ENCODE data around the gene TSPAN9. TPM values are rescaled to one million over a fixed set of nuclear protein-coding genes. Genes with fewer than 3 reads are reported as not detected.

The TSPAN9 gene
- total and polyA plus RNA-seq, 2 experiments from 2014 or later, result 6.0 to 31.5 TPM

GRCh38 chr12:3328571-3328970, 251.4 kb downstream of the TSPAN9 start:
- DNase-seq (ENCODE audit: low spot score) (no peak), ATAC-seq (no peak)
- no peak overlapping the region for H3K27ac Mint-ChIP-seq
- H3K27ac ChIP-seq (ENCODE audit: low read depth), result no peak overlapping the region
- H3K36me3 ChIP-seq (ENCODE audit: insufficient read depth), result no peaks in the 10 kb centered on the region
- H3K4me1 ChIP-seq (ENCODE audit: insufficient read depth), result 0 out of 2 replicates have a peak, but pooled peaks cover 9% of the 10 kb centered on the region
- no peaks in the 10 kb centered on the region for H3K27me3 ChIP-seq (ENCODE audit: insufficient read depth)
- peaks cover 18% of the 10 kb centered on the region for H3K4me1 Mint-ChIP-seq
- H3K4me2 ChIP-seq, result no peak overlapping the region
- H4K20me1 ChIP-seq (replicated peaks; ENCODE audit: insufficient read depth), result no peaks in the 10 kb centered on the region
- H3F3A ChIP-seq (replicated peaks; ENCODE audit: low read depth), result no peaks in the 10 kb centered on the region
- H3K9me3 Mint-ChIP-seq, result no peaks in the 10 kb centered on the region
- no peaks in the 10 kb centered on the region for H3K9me2 ChIP-seq (ENCODE audit: insufficient read depth)
- H3K36me3 Mint-ChIP-seq (ENCODE audit: low read depth), result no peaks in the 10 kb centered on the region
- no peak for TF ChIP-seq EZH2phosphoT487 (IDR thresholded peaks at IDR 0.05; ENCODE audit: unreplicated experiment)
- no peak for TF ChIP-seq CTCF (conservative IDR thresholded peaks at IDR 0.05; ENCODE audit: low read depth in 2 of 2)
- H3K27me3 Mint-ChIP-seq (ENCODE audit: insufficient read depth, low read depth, poor library complexity), result peaks cover 3% of the 10 kb centered on the region
- no peak overlapping the region for H3K4me3 ChIP-seq
- no peaks in the 10 kb centered on the region for H3K79me2 ChIP-seq (replicated peaks; ENCODE audit: insufficient read depth)
- H2AFZ ChIP-seq, result no peak overlapping the region
- H3K4me3 Mint-ChIP-seq, result no peak overlapping the region

GRCh38 chr12:3329361-3329760, 252.2 kb downstream of the TSPAN9 start:
- Histone ChIP-seq H3K4me1 (ENCODE audit: insufficient read depth) (peaks cover 9% of the 10 kb centered on the region; the same call in 1 of the 2 replicates), H3K4me3 (no peak overlapping the region), H3K4me2 (no peak overlapping the region), H3K27me3 (ENCODE audit: insufficient read depth) (no peaks in the 10 kb centered on the region), H3K79me2 (replicated peaks; ENCODE audit: insufficient read depth) (no peaks in the 10 kb centered on the region), H3K36me3 (ENCODE audit: insufficient read depth) (no peaks in the 10 kb centered on the region), H3K27ac (ENCODE audit: low read depth) (no peak overlapping the region), H2AFZ (no peak overlapping the region), H3K9me2 (ENCODE audit: insufficient read depth) (no peaks in the 10 kb centered on the region), H4K20me1 (replicated peaks; ENCODE audit: insufficient read depth) (no peaks in the 10 kb centered on the region), H3F3A (replicated peaks; ENCODE audit: low read depth) (no peaks in the 10 kb centered on the region)
- ATAC-seq (no peak), DNase-seq (ENCODE audit: low spot score) (no peak)
- H3K27me3 Mint-ChIP-seq (ENCODE audit: insufficient read depth, low read depth, poor library complexity), result peaks cover 3% of the 10 kb centered on the region
- no peak overlapping the region for H3K4me3 Mint-ChIP-seq
- no peaks in the 10 kb centered on the region for H3K9me3 Mint-ChIP-seq
- H3K27ac Mint-ChIP-seq, result no peak overlapping the region
- no peaks in the 10 kb centered on the region; the same call in 2 of the 3 replicates for H3K36me3 Mint-ChIP-seq (ENCODE audit: low read depth)
- peaks cover 18% of the 10 kb centered on the region for H3K4me1 Mint-ChIP-seq
- TF ChIP-seq EZH2 (IDR thresholded peaks at IDR 0.05; ENCODE audit: low read depth, unreplicated experiment) (no peak), EZH2phosphoT487 (IDR thresholded peaks at IDR 0.05; ENCODE audit: unreplicated experiment) (no peak), ZNF114 (CRISPR knock-in tag; IDR thresholded peaks at IDR 0.05) (no peak), ETS1 (IDR thresholded peaks at IDR 0.05) (no peak)
- TF ChIP-seq, protein P1, sequence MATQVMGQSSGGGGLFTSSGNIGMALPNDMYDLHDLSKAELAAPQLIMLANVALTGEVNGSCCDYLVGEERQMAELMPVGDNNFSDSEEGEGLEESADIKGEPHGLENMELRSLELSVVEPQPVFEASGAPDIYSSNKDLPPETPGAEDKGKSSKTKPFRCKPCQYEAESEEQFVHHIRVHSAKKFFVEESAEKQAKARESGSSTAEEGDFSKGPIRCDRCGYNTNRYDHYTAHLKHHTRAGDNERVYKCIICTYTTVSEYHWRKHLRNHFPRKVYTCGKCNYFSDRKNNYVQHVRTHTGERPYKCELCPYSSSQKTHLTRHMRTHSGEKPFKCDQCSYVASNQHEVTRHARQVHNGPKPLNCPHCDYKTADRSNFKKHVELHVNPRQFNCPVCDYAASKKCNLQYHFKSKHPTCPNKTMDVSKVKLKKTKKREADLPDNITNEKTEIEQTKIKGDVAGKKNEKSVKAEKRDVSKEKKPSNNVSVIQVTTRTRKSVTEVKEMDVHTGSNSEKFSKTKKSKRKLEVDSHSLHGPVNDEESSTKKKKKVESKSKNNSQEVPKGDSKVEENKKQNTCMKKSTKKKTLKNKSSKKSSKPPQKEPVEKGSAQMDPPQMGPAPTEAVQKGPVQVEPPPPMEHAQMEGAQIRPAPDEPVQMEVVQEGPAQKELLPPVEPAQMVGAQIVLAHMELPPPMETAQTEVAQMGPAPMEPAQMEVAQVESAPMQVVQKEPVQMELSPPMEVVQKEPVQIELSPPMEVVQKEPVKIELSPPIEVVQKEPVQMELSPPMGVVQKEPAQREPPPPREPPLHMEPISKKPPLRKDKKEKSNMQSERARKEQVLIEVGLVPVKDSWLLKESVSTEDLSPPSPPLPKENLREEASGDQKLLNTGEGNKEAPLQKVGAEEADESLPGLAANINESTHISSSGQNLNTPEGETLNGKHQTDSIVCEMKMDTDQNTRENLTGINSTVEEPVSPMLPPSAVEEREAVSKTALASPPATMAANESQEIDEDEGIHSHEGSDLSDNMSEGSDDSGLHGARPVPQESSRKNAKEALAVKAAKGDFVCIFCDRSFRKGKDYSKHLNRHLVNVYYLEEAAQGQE (IDR thresholded peaks at IDR 0.05; ENCODE audit: unreplicated experiment), result no peak
- TF ChIP-seq, protein P2, sequence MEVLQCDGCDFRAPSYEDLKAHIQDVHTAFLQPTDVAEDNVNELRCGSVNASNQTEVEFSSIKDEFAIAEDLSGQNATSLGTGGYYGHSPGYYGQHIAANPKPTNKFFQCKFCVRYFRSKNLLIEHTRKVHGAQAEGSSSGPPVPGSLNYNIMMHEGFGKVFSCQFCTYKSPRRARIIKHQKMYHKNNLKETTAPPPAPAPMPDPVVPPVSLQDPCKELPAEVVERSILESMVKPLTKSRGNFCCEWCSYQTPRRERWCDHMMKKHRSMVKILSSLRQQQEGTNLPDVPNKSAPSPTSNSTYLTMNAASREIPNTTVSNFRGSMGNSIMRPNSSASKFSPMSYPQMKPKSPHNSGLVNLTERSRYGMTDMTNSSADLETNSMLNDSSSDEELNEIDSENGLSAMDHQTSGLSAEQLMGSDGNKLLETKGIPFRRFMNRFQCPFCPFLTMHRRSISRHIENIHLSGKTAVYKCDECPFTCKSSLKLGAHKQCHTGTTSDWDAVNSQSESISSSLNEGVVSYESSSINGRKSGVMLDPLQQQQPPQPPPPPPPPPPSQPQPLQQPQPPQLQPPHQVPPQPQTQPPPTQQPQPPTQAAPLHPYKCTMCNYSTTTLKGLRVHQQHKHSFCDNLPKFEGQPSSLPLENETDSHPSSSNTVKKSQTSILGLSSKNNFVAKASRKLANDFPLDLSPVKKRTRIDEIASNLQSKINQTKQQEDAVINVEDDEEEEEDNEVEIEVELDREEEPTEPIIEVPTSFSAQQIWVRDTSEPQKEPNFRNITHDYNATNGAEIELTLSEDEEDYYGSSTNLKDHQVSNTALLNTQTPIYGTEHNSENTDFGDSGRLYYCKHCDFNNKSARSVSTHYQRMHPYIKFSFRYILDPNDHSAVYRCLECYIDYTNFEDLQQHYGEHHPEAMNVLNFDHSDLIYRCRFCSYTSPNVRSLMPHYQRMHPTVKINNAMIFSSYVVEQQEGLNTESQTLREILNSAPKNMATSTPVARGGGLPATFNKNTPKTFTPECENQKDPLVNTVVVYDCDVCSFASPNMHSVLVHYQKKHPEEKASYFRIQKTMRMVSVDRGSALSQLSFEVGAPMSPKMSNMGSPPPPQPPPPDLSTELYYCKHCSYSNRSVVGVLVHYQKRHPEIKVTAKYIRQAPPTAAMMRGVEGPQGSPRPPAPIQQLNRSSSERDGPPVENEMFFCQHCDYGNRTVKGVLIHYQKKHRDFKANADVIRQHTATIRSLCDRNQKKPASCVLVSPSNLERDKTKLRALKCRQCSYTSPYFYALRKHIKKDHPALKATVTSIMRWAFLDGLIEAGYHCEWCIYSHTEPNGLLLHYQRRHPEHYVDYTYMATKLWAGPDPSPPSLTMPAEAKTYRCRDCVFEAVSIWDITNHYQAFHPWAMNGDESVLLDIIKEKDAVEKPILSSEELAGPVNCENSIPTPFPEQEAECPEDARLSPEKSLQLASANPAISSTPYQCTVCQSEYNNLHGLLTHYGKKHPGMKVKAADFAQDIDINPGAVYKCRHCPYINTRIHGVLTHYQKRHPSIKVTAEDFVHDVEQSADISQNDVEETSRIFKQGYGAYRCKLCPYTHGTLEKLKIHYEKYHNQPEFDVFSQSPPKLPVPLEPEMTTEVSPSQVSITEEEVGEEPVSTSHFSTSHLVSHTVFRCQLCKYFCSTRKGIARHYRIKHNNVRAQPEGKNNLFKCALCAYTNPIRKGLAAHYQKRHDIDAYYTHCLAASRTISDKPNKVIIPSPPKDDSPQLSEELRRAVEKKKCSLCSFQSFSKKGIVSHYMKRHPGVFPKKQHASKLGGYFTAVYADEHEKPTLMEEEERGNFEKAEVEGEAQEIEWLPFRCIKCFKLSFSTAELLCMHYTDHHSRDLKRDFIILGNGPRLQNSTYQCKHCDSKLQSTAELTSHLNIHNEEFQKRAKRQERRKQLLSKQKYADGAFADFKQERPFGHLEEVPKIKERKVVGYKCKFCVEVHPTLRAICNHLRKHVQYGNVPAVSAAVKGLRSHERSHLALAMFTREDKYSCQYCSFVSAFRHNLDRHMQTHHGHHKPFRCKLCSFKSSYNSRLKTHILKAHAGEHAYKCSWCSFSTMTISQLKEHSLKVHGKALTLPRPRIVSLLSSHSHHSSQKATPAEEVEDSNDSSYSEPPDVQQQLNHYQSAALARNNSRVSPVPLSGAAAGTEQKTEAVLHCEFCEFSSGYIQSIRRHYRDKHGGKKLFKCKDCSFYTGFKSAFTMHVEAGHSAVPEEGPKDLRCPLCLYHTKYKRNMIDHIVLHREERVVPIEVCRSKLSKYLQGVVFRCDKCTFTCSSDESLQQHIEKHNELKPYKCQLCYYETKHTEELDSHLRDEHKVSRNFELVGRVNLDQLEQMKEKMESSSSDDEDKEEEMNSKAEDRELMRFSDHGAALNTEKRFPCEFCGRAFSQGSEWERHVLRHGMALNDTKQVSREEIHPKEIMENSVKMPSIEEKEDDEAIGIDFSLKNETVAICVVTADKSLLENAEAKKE (CRISPR knock-in tag; IDR thresholded peaks at IDR 0.05), result no peak
